OCI-LY7 (cell line): ENCODE measurements around the gene CCDC127.

Experiments used
- CTCF ChIP-seq: fragments of 200-600 bp; sonication (generic); conservative IDR thresholded peaks from 2 replicates; pipeline ENCODE4 v1.5.1; 2014; ENCODE audit warnings: mild to moderate bottlenecking, antibody characterized with exemption, low read length, moderate library complexity, mixed read lengths
- EZH2phosphoT487 ChIP-seq: fragments of 200-600 bp; sonication (generic); IDR thresholded peaks from 2 replicates; pipeline ENCODE4 v1.6.1; 2018; ENCODE audit warnings: low read depth, borderline replicate concordance, mild to moderate bottlenecking, mixed run types, antibody characterized with exemption, low read length, moderate library complexity, mixed read lengths

GRCh38 chr5:228886-229285, 10.9 kb upstream of the CCDC127 start:
- no peak for TF ChIP-seq CTCF
- TF ChIP-seq EZH2phosphoT487, result no peak
